Stimulated activated naive CD8-positive, alpha-beta T cell treated with anti-CD3 and anti-CD28 coated beads, Interleukin-15, Interleukin-2, amounts not matched to agents 100 U/mL and 50 U/mL, for 24 hours (primary cell): ENCODE data around the gene SLC35B4.
"Not testable (repeated sequence)": the region's sequence is repeated elsewhere in the genome, so short reads cannot be mapped to it uniquely, and the experiment has no call there.

Experiments
- ATAC-seq: fragments of 150-1000 bp; cut with Tn5 transposase; one replicate; pipeline ENCODE4 v1.10.0; 2021
- DNase-seq: peaks from one replicate; pipeline ENCODE4 v3.0.0; 2021

SLC35B4 gene

DNA sequence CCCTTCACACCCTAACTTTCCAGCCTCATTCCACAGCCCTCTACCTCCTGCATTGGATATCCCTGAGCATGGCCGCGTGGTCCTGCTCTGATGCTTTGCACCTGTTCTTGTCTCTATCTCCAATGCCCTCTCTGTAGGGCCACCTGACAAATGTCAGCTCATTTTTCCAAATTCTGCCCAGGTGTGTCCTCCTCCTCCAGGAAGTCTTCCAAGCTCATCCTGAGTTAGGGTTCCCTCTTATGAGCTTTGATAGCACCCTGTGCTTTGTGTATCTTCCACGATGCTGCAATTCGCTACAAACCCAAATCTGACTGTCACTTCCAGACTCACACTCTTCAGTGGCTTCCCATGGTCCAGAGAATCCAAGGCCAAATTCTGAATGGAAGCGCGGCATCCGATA is 14.7 kb upstream of the SLC35B4 start:
- no peak for DNase-seq

DNA sequence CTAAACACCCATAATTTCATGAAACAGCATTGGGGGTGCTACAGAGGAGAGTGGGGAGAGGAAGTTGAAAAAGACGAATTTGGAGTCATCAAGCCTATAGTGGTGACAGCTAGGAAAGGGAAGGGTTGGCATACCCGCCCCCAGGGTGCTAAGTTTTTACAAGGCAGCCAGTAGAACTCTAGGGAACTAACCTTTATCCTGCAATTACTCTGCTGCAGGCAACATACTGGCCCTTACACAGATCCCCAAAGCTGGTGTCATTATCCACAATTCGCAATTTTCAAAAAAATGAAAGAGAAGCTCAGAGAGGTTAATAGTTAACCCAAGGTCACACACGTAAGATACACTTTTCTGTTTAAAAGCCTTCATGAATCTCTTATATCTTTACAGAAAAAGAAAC is 14.2 kb upstream of the SLC35B4 start:
- DNase-seq (no peak), ATAC-seq (no peak)

More for the DNA sequence above, 14.7 kb upstream of the SLC35B4 start:
- no peak for ATAC-seq

DNA sequence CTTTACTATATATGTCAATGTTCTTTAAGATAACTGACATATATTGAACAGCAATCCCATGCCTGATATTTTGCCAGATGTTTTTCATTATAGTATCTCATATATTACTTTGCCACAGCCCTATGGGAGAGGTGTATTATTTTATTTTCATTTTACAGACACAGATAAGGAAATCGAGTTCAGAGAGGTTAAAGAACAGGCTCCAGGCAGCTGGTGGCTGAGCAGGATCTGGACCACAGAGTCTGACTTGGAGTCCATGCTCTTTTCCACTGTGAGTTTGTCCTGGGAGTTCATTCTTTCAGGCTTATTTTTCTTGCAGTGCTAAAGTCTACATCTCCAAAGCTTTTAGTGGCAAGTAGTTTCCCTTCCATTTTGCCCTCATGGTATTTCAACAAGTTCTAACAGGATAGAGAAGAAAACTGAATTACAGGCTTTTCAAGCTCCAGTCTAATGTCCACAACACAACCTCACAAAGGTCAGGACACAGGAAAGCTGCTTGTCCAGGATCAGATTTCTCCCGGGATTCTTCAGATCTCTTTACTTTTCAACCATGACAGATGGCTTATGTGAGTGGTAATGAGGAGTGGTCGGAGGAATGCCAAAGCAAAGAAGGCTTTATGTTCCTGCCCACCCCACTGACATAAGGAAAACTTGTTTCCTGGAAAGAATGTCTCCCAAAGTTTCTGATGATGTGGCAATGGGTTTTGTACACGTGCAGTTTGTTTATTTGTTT is 13.1 kb upstream of the SLC35B4 start:
- DNase-seq: no peak
- no peak for ATAC-seq

DNA sequence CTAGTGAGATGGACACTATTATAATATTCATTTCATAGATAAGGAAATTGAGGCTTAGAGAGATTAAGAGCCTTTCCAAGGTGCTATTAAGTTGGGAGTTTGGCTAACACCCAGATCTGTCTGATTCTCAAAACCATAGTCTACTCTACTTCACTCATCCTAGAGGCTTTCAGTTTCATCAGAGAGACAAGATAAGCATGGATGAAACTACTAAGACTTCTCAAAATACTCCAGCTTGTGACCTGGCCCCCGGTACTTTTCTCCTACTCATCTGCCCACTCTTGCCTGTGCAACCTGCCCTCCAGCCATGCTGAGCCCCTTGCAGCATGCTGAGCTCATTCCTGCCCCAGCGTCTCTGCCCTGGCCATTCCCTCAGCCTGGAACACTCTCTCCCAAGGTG is 12.2 kb upstream of the SLC35B4 start:
- DNase-seq (no peak), ATAC-seq (no peak)

DNA sequence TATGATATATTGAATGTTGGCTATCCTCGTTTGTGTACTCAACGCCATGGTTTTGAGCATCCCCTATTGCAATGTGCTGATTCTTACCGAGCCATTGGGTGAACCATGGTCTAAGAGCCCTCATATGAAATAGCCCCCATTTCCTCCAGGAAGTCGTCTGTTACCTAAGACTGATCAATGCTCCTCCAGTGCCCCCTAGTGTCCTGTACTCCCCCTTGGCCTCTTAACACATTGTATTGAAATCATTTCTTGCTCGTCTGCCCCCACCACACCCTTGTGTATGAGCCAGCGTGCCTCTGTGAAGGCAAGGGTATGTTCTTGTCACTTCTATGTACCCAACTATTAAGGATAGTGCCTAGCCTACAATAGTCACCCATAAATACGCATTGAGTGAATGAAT is 11.2 kb upstream of the SLC35B4 start:
- peak; percentile 88 for ATAC-seq

DNA sequence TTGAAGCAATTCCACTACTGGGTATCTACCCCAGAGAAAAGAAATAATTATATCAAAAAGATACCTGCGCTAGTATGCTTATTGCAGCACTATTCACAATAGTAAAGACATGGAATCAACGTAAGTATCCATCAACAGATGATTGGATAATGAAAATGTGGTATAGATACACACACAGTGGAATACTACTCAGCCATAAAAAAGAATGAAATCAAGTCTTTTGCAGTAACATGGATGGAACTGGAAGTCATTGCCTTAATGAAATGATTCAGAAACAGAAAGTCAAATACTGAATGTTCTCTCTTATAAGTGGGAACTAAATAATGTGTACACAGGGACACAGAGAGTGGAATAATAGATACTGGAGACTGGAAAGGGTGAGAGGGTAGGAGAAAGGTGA is 7.4 kb upstream of the SLC35B4 start:
- no peak for DNase-seq
- ATAC-seq: no peak

More for the DNA sequence above, 11.2 kb upstream of the SLC35B4 start:
- DNase-seq: peak; percentile 66

DNA sequence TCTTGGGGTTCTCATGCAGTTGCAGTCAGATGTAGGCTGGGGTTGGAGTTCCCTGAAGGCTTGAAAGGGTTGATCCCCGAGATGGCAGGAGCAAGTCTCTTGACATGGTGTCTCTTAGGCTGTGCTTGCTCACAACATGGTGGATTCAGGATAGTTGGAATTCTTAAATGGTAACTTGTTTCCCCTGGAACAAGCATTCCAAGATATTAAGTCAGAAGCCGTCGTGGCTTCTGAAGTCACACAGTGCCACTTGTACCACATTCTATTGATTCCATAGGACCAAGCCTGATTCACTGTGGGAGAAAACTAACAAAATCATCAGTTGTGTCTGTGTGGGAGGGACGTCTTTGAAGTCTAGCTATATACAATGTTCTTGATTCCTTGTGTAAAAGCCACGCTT is 3.5 kb upstream of the SLC35B4 start:
- ATAC-seq: no peak
- no peak for DNase-seq

DNA sequence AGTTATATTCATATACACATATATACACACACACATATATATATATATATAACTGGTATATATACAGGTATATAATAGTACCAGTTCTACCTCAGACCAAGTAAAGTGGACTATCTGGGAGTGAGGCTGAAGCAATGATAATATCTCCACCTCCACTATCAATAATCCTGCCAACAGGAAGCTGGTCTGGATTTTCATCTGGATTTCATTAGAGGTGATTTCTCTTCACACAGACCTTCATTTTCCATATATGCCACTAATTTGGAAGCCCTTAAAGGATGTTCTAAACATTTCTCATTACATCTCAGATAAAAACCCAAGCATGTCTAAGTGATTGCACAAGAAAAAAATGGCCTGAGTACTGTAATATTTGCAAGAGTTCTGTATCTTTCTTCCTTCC is 1.7 kb upstream of the SLC35B4 start:
- ATAC-seq: no peak
- no peak for DNase-seq

DNA sequence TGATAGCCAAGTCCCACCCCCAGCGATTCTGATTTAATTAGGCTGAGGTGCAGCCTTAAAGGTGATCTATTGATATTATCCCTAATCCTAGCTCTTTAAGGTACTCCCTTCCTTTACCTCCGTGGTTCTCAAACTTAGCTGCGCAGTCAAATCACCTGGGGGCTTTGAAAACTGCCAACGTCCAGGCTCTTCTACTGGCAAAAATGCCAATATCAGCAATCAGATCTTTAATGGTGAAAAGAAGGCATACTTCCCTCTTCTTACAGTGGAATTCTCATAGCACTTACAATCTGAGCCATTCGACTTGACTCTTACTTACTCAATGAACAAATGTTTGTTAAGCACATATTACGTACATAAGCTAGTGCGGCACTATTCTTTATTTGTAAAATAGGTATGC is 704 bp upstream of the SLC35B4 start:
- DNase-seq (no peak), ATAC-seq (no peak)

DNA sequence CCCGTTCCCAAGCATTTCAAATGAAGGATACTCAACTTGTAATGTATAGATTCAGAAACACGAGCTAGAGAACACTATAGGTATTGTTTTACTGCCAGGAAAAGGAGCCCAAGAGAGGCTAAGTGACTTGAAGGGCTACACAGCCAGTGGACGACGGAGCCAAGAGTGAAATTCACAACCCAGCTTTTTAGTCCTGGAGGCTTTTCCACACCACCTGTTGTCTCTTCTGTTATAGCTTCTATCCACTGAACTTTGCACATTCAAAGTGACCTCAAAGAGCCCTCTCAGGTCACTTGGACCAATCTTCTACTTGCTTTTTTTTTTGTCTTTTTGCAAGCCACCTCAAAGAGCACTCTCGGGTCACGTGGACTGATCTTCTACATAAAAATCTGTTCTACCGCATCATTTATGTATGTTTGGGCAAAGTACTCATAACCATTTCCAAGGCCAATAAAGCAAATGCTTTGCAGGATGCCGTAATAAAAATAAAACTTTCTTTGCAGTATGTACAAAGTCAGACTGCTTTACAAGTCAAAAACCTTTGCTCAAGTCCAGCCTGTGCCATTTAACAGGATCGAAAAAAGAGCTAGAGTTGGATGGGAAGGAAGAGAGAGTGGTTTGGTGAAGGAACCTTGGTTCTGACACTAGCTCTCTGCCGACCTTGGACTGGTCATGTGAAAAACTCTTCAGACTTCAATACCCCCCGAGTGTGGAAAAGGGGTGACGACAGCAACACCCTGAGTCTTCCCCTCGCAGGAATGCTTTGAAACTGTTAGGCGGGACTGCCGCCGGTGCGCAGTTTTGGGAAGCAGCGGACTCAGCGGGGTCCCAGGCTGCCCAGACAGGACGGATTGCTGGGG is 821 bp downstream of the SLC35B4 start:
- DNase-seq (no peak), ATAC-seq (no peak)

DNA sequence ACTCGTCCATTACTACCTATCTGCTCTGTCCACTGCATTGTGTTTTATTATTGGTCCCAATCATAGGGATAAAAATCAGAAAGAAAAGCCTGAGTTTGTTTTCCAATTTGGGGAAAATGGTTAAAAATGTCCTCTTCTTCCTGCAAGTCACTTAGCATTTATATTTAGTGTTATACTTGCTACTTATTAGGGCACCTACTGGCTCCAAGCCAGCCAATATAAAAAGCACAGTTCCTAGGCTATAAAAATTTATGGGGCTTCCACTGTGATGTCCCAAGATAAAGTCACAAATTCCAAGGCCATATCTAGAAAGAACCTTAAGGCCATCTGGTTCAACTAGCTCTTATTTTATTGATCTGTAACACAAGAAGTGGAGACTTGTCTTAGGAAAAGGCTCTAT is 3.2 kb downstream of the SLC35B4 start:
- ATAC-seq: no peak
- no peak for DNase-seq

DNA sequence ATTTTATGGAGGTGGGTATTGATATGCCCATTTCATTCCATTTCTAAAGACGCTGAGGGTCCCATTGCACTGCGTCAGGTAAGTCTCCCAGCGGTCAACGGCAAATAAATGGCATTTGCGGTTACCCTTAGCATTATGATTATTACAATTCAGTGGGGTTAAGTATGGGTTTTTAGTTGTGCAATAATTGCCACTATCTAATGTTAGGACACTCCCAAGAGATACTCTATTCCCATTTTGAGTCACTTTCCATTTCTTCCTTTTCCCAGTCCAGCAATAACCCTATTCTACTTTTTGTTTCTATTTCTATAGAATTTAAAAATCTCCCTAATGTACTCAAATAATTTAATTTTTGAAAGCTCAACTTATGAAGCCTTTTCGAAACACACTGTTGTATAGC is 4.0 kb downstream of the SLC35B4 start:
- no peak for ATAC-seq

DNA sequence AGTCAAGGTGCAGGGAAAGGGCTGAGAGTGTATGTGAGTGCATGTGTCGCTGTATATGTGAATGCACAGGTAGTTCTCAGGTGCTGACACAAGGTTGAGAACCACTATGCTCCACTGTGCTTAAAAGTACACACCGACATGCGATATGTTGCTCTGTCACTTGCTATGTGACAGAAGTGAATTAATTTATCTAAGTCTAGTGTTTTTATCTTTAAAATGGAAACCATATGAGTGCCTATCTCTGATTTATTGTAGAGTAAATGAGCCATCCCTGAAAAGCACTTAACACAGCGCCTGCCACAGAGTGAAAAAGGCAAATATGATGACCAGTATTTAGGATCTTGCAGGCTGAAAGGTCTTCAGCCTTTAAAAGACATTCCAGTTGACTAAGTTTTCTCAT is 4.9 kb downstream of the SLC35B4 start:
- no peak for DNase-seq
- ATAC-seq: no peak

More for the DNA sequence above, 4.0 kb downstream of the SLC35B4 start:
- DNase-seq: no peak

DNA sequence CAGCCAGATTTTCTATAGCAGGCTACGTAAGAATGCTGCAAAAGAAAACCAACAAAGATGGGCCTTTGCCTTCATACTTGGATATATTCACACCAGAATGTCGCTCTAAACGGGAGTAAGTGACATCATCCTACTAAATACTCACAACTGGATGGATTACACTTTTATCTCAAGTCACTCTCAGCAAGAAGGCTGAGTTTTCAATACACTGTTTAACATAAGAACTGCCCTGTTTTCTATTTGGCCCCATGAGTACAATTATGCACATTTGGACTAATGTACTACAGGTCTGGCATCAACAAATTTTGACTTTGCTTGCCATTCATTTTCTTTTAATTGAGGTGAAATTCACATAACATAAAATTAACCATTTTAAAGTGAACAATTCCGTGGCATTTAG is 8.2 kb downstream of the SLC35B4 start:
- DNase-seq (no peak), ATAC-seq (no peak)

DNA sequence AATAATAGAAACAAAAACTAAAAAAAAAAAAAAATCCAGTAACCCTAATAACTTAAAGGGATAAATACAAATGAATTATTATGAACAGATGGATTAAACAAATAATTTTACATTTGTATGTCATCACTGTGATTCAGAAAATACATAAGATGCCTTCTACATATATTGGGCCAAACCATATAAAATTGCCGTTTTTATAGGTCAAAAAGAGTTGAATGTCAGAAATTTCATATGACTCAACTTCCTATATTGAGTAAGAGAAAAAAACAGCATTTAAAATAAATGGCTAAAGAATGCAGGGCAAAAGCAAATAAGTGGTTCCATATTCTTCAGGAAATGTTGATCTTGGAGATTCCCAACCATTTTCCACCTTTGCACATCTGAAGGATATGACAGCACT is 9.4 kb downstream of the SLC35B4 start:
- ATAC-seq: no peak
- no peak for DNase-seq

DNA sequence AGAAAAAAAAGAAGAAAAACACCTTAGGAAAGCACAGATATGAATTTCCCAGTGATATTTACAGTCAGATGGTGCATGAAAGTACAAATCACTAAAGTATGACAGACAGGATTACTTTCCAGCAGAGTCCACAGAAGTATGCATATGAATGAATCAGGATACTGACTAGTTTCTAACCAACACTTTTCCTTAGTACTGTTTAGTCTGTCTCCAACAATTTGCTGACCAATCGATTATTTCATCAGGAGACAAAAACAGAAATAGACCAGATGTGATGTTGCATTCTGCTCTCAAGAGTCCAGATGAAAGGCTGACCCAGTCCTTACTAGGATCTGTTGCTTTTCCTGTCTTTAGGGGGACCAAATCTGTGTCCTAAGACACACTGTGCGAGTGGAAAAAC is 14.6 kb downstream of the SLC35B4 start:
- no peak for DNase-seq
- no peak for ATAC-seq

DNA sequence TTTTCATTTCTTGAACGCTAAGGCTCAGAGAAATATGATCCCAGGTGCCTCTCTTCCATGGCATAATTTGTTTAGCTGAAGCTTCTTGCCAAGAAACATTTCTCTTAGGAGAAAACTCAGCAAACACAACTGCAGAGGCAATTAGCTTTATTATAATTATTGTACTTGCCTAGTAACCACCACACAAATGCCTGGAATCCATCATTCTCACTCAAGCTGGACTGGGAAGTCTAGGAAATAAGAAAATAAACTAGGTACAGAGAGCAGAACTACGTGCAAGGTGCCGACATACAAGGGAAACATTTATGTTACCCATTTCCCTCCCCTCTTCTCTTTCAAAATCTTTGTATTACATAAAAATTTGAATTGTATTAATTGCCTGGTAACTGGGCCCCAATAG is 15.1 kb downstream of the SLC35B4 start:
- ATAC-seq (no peak), DNase-seq (no peak)

DNA sequence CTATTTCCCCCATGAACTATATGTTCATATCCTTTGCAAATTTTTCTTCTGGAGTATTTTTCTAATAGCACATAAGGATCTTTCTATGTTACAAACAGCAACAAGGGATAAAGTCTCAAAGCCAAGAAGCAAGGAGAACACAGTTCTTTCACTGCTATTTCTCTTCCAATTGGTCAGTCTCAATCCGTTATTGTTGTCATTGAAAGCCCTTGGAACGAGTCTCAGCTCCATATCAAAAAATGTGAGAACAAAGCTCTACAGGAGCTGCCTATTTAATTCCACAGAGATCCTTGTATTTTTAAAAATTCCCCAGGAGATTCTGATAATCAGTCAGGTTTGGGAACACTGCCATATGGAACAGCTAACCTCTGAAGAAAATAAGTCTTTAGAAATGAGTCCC is 15.7 kb downstream of the SLC35B4 start:
- ATAC-seq: no peak
- DNase-seq: no peak

DNA sequence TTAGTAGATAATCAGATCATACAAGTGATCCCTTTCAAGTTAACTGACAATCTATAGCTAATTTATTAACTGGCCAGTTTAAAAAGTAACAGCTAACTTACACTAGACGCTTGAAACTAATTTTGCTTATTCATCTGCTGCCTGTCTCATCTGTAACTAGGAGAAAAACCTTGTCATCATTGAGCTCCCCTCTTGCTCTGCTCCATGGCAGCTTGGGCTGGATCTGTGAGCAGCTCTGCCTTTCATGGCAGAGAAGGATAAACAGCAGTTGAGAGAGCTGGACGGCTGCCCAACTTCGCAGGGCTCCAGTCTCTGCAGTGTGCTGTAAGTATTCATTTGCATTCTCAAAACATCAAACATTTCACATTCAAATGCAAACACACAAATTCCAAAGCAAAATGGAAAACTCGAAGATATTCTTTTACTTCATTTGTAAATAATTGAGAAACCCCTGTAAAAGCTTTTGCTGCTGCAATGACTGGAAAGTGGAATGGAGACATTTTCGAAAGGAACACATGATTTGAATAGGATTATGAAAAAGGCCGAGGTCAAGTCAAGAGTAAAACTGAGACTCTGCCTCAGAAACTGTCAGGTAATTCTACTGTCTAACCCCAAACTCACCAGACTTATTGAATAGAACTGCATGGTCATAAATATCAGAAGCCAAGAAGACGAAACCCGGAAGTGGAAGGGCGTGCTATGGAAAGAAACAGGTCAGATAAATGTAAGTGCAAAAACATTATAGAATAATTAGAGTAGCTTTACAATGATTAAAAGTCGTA is 17.6 kb downstream of the SLC35B4 start:
- ATAC-seq (no peak), DNase-seq (no peak)

DNA sequence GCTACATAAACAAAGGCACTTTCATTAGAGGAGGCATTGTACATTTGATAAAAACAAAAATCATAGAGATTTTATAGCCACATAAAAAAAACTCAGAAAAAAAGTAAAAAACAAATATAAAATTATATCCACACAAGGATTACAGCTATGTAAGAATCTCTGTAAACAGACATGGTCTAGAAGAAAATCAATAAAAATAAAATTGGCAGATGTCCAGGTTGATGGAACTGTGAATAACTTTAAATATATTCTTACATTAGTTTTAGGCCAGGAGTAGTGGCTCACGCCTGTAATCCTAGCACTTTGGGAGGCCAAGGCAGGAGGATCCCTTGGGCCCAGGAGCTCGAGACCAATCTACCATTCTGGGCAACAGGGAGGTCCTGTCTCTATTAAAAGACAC is 19.2 kb downstream of the SLC35B4 start:
- no peak for DNase-seq
- ATAC-seq: no peak

DNA sequence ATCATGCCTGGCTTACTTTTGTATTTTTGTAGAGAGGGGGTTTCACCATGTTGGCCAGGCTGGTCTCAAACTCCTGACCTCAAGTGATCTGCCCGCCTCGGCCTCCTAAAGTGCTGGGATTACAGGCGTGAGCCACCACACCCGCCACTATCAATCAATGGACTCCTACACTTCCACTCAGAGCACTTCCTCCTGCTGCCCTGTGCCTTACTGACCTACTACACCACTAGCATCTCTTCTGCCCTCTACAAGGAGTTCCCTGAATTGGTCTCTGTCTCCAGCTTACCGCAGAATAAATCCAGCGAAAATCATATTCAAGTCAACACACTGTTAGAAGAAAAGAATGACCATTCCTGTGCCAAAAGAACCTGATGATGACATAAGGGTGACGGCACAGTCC is 20.7 kb downstream of the SLC35B4 start:
- DNase-seq, ATAC-seq: not testable (repeated sequence)

DNA sequence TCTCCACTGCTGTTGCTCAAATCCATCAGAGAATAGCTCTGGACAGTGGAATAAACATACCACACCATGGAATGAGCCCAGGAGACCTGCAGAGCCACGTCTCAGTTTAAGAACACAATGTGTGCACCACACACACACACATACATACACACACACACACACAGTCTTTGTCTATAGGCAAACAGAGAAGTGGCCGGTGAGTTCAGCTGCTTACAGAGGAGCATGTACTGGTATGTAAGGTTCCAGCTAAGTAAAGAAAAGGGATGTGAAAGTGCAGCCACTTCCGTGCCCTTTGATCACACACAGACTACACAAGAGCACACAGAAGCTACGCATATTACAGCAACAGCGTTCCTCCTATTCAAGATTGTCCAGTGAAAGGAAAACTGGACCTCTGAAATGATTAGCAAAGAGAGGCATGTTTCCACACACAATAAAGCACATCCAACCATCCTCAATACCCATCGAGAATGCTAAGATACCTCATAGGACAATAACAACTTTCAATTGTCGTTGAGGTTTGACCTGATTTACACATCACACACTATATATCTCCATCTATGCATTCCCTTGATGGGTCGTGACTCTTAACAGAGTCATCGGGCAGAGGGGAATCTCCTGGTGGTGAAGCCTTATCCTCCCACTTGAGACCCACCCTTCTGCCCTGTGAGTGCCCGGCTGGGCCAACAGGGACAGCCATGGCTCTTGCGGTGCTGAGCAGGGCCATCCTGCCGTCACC is 23.6 kb downstream of the SLC35B4 start:
- ATAC-seq: peak; percentile 28
- DNase-seq: no peak
